Measurements from ENCODE around the gene USP46.
A peak's percentile ranks its signal among the peaks of the same experiment; 100 is the strongest.

The USP46 gene

GRCh38 chr4:52573551-52573950 is 85.5 kb downstream of the USP46 start:
- no peak for DNase-seq (ENCODE audit: low read depth)
- TF ChIP-seq CTCF (IDR thresholded peaks at IDR 0.05; ENCODE audit: insufficient read depth, low read depth, low read length, missing control alignments): no peak
- H3K4me3 ChIP-seq (ENCODE audit: low read length): no peak overlapping the region

GRCh38 chr4:52572936-52573485 is 86.1 kb downstream of the USP46 start:
- peak; percentile 73 for DNase-seq (ENCODE audit: low read depth)
- H3K4me3 ChIP-seq (ENCODE audit: low read length): no peak overlapping the region
- no peak for TF ChIP-seq CTCF (IDR thresholded peaks at IDR 0.05; ENCODE audit: insufficient read depth, low read depth, low read length, missing control alignments)

GRCh38 chr4:52568351-52568750 is 90.8 kb downstream of the USP46 start:
- TF ChIP-seq CTCF (IDR thresholded peaks at IDR 0.05; ENCODE audit: insufficient read depth, low read depth, low read length, missing control alignments): no peak
- no peak overlapping the region for H3K4me3 ChIP-seq (ENCODE audit: low read length)
- no peak for DNase-seq (ENCODE audit: low read depth)

- TF ChIP-seq CTCF (IDR thresholded peaks at IDR 0.05; ENCODE audit: insufficient read depth, low read depth, low read length, missing control alignments): no peak
- DNase-seq (ENCODE audit: low read depth): no peak
Observed at GRCh38 chr4:52566136-52567031, 92.7 kb downstream of the USP46 start.

GRCh38 chr4:52560844-52561280 is 98.2 kb downstream of the USP46 start:
- peak; percentile 88 for DNase-seq (ENCODE audit: low read depth)

More at GRCh38 chr4:52566136-52567031, 92.7 kb downstream of the USP46 start:
- no peak overlapping the region for H3K4me3 ChIP-seq (ENCODE audit: low read length)

GRCh38 chr4:52555356-52555716 is 103.8 kb downstream of the USP46 start:
- no peak overlapping the region for H3K4me3 ChIP-seq (ENCODE audit: low read length)
- no peak for DNase-seq (ENCODE audit: low read depth)
- TF ChIP-seq CTCF (IDR thresholded peaks at IDR 0.05; ENCODE audit: insufficient read depth, low read depth, low read length, missing control alignments): no peak

More at GRCh38 chr4:52560844-52561280, 98.2 kb downstream of the USP46 start:
- no peak for TF ChIP-seq CTCF (IDR thresholded peaks at IDR 0.05; ENCODE audit: insufficient read depth, low read depth, low read length, missing control alignments)
- no peak overlapping the region for H3K4me3 ChIP-seq (ENCODE audit: low read length)
